HPDE6-E6E7 (cell line): ENCODE measurements around the gene HSH2D.
"Not testable (repeated sequence)": the region's sequence is repeated elsewhere in the genome, so short reads cannot be mapped to it uniquely, and the experiment has no call there.

Experiments
- DNase-seq: peaks from one replicate; pipeline ENCODE4 v3.0.0; 2011; ENCODE audit warnings: missing footprints; ENCODE audit errors: extremely low spot score

The HSH2D gene

GRCh38 chr19:16143399-16144215 lies at the start of gene HSH2D:
Gene HSH2D, plus strand, starts transcription at chr19:16143685. Its CDS starts 5,066 bp downstream, at chr19:16148751.
- DNase-seq: peak; percentile 85

- no peak for DNase-seq
Observed at GRCh38 chr19:16094360-16095070, 49.0 kb upstream of the HSH2D start.

DNA sequence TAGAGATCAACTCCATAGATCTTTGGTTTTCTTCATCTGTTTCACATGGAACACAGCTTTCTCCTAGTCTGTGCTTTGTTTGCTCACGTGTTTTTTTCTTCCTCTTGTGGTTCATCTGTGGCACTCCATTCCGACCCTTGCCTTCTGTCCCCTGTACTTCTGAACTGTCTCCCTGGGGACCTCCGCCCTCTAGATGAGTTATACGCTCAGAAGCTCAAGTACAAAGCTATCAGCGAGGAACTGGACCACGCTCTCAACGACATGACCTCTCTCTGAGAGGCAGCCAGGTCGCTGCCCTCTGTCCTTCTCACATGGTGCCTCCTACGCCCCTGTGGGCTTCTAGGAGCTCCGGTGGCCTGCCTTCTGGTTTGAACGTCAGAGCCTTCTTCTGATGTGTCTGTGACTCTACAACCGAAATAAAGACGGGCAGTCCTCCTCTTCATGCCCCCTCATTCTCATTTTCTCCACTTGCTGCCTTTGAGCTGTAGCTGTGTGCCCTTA lies 48.4 kb upstream of the HSH2D start:
- no peak for DNase-seq

GRCh38 chr19:16096280-16096855 lies 47.1 kb upstream of the HSH2D start:
- DNase-seq: no peak

DNA sequence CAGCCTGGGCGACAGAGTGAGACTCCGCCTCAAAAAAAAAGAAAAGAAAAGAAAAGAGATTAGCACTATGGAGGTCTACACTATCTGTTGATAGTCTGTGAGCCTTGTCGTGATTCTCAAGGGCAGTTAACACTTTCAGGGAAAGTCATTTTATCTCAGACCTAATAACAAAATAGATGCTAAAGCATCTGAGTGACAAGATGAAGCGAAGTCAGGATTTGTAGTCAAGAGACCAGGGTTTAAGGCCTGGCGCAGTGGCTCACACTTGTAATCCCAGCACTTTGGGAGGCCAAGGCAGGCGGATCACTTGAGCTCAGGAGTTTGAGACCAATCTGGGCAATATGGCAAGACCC lies 45.1 kb upstream of the HSH2D start:
- DNase-seq: no peak

DNA sequence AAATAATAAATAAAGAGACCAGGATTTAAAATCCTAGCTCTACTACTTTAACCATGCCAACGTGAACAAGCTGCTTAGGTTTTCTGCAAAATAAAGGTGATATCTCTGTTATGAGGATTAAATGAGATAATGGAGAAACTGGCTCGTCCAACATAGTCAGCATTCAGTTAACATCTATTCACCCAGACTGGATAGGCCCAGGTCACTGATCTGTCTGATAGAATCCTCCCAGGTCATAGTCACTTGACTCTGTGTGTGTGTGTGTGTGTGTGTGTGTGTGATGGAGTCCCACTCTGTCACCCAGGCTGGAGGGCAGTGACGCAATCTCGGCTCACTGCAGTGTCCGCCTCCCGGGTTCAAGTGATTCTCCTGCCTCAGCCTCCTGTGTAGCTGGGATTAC lies 44.7 kb upstream of the HSH2D start:
- DNase-seq: no peak

- DNase-seq: not testable (repeated sequence)
Observed at GRCh38 chr19:16099314-16099965, 44.0 kb upstream of the HSH2D start.

- DNase-seq: no peak
Observed at GRCh38 chr19:16100524-16100923, 43.0 kb upstream of the HSH2D start.

DNA sequence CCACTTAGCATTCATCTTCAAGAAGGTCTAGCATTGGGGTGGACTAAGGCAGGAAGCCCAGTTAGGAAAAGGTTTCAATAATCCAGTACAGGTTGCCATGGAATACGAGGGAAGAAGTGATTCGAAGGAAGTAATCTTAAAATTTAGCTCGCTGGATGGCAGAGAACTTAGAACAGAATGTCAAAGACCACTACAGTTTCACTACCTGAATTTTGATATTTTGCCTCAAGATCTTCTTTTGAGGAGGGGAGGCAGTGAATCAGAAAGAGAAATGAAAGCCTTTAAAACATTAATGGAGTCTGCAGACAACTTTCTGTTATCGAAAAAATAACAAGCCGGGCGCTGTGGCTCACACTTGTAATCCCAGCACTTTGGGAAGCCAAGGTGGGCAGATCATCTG lies 38.8 kb upstream of the HSH2D start:
- no peak for DNase-seq

DNA sequence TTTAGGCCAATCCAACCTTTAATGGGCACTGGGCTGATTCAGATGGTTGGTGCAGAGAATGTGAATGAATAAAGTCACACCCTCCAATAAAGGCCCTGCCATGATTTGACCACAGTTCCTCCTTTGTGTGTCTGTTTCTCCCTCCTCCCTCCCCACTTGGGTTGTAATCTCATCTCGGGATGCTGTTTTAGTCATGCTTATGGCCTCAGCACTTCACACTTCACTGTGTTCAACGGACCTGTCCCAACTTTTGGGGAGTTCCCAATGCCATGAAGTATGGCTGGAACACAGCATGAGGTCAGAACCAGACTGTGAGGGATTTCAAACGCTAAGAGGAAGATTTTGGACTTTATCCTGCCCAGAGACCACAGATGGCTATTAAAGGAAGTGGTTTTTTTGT lies 37.4 kb upstream of the HSH2D start:
- no peak for DNase-seq

- DNase-seq: peak; percentile 100
Observed at GRCh38 chr19:16111160-16111908, 32.2 kb upstream of the HSH2D start, which contains the start of gene RAB8A. Gene RAB8A, plus strand, starts transcription at chr19:16111889. Its CDS starts 13 bp downstream, at chr19:16111902.

- no peak for DNase-seq
Observed at GRCh38 chr19:16111909-16112752, 31.4 kb upstream of the HSH2D start.

GRCh38 chr19:16112778-16113177 lies 30.7 kb upstream of the HSH2D start:
- no peak for DNase-seq

DNA sequence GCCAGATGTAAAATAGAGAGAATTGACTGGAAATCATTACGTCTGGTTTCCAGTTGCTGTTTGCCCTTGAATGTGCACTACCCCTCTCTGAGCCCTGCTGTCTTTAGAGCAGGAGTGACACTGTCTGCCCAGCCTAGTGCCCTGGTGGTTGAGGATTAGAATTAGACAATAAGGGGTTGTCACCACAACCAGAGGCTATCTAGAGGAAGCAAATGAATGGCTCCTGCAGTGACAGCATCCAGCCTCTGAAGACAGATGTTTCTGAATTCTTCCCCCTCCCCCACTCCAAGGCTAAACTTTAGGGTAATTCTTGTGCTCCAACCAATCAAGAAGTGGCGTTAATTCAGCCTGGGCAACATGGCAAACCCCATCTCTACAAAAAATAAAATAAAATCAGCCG lies 29.8 kb upstream of the HSH2D start:
- DNase-seq: no peak

DNA sequence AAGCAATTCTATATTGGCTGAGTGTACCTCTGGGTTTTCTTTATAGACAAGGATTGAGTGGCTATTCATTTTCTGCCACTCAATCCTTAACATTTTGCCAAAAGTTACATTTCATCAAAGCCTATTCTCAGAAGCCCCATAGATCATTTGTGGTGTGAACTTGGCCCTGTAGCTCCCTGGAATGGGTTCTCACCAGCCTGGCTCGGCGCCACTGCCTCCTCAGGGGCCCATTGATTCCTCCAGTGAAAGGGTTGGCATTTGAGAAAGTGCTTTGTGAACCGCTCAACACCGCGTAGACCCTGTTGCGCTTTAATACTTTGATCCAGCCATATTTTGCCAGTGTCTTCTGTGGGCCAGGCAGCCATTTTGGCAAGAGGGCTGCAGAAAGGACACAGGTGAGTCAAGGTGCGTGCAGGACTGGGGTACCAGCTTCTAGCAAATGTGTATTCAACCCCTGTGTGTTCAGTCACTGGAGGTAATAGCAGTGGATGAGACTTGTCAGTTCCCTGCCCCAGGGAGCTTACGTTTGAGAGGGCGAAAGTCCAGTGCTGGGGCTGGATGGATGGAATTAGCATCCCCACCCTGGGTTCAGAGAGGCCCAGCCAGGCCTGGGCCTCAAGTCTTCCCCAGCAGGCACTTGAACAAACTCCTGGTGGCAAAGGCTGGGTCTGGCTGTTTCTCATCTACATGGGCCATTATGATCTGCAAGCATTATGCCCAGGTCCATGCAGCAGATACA lies 28.0 kb upstream of the HSH2D start:
- DNase-seq: no peak

DNA sequence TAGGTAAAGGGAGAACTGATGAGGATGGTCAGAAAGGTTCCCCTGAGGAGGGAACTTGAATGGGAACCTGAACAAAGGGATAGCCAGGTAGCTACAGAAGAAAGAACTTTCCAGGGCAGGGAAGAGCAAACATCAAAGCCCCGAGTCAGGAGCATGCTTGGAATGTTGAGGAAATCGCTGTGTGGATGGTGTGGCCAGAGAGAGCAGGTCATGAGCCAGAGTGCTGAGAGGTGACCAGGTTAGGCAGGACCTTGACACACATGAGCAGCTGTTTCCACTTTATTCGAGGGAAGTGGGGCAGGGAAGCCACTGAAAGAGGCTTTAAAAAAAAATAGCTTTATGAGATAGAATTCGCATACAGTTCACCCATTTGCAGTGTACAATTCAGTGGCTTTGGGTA lies 27.4 kb upstream of the HSH2D start:
- DNase-seq: no peak

DNA sequence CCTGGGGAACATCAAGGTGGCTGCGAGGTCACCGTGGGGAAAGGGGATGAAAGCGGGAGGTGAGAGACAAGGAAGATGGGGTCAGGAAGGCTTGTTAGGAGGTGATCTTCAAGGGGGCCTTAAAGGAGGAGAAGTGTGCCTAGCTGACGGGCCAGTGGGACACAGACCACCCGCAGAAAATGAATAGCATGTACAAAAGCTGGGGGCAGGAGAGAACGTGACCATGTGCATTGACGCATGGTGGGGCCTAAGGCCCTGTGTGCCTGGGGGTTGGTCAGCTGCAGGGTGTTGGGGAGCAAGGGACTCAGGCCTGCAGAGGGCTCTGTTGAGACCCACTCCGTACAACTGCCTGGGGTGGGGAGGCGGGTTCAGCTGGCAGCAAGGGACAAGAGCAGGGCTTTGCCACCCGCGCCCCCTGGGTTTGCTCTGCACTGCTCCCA lies 25.9 kb upstream of the HSH2D start:
- no peak for DNase-seq

GRCh38 chr19:16118489-16119033 lies 24.9 kb upstream of the HSH2D start:
- DNase-seq: no peak
